Coronary artery (tissue), 2 donors: ENCODE measurements around the gene DDX20.

Source experiments
- DNase-seq: peaks from one replicate; pipeline ENCODE4 v3.0.0-alpha.2; 2017; ENCODE audit warnings: low spot score
- H3K27ac ChIP-seq, 2 donors: fragments of 200-600 bp; sonication (generic); one replicate each; pipeline ENCODE4 v1.5.1; 2016 to 2019
- H3K4me3 ChIP-seq: fragments of 200-600 bp; sonication (generic); 2 replicates; pipeline ENCODE4 v1.5.1; 2016; ENCODE audit warnings: mild to moderate bottlenecking, moderate library complexity
- TF ChIP-seq, protein P1 (sequence below): fragments of 200-600 bp; sonication (generic); IDR thresholded peaks from one replicate; pipeline ENCODE4 v1.5.1; 2019; ENCODE audit warnings: antibody characterized with exemption

Gene DDX20

DNA sequence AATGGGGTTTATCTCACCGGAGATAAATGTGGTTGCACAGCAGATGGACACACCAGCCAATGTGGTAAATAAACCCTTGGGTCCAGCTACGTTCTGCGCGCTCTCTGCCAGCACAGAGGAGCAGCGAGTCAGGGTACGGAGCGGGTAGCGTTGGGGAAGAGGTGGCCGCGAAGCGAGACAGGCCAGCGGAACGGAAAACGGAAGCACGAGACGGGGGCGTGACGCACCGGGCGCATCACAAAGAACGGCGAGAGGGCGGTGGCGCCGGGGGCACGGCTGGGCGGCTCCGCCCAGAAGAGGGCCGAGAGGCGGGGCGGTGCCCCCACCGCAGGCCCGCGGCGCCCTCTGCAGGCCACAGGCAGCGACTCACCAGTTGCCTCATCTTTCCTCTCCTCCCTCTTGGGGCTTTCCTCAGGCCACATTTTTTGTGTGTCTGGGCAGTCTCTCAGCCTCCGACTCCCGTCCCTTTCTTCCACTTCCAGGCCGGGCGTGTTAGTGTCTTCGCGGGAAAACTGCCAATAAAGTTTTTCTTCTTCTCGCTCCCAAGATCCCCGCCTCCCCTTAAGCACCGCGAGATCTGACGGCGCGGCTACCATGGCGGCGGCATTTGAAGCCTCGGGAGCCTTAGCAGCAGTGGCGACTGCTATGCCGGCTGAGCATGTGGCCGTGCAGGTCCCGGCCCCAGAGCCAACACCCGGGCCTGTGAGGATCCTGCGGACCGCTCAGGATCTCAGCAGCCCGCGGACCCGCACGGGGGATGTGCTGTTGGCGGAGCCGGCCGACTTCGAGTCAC lies at the start of gene DDX20:
Gene DDX20 (plus strand): TSS at position 571 of the 793 bp plus-strand sequence. CDS start 24 bp downstream, at position 595.
- DNase-seq, result peak; percentile 94
- H3K27ac ChIP-seq, result peak within 1 kb of the TSS; percentile 95 to 96
- H3K4me3 ChIP-seq, result peak within 1 kb of the TSS; percentile 87
- TF ChIP-seq, protein P1, sequence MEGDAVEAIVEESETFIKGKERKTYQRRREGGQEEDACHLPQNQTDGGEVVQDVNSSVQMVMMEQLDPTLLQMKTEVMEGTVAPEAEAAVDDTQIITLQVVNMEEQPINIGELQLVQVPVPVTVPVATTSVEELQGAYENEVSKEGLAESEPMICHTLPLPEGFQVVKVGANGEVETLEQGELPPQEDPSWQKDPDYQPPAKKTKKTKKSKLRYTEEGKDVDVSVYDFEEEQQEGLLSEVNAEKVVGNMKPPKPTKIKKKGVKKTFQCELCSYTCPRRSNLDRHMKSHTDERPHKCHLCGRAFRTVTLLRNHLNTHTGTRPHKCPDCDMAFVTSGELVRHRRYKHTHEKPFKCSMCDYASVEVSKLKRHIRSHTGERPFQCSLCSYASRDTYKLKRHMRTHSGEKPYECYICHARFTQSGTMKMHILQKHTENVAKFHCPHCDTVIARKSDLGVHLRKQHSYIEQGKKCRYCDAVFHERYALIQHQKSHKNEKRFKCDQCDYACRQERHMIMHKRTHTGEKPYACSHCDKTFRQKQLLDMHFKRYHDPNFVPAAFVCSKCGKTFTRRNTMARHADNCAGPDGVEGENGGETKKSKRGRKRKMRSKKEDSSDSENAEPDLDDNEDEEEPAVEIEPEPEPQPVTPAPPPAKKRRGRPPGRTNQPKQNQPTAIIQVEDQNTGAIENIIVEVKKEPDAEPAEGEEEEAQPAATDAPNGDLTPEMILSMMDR, result peak; percentile 84

DNA sequence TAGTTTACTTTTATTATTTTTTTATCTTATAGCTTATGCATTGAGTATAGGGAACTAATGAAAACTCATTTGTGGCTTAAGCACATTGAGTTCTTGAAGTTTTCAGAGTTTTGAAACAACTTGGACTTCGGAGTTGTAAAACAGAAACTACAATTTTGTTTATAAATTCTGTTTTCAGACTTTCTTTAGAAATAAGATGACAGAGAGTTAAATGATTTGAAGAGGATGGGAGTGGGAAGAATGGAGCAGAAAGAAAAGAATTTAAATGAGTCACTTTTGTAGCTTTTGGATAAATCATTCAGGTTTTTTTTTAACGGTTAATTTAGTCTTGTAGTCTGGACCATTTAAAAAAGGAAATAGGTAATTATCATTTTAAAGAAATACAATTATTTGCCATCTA lies 48.8 kb upstream of the DDX20 start:
- Histone ChIP-seq H3K27ac (no peak overlapping the region), H3K4me3 (no peak overlapping the region)
- no peak for DNase-seq
- TF ChIP-seq, protein P1, result no peak

DNA sequence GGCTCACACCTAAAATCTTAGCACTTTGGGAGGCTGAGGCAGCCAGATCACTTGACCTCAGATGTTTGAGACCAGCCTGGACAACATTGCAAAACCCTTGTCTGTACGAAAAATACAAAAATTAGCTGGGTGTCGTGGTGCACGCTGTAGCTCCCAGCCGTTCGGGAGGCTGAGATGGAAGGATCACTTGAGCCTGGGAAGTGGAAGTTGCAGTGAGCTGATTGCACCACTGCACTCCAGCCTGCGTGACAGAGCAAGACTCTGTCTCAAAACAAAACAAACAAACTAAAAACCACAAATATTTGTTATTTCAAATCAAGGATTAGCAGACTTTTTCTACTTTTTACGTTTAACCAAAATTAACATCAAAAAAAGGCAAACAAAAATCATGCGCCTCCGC lies 47.8 kb upstream of the DDX20 start:
- TF ChIP-seq, protein P1, result no peak
- H3K4me3 ChIP-seq, result no peak overlapping the region
- no peak for DNase-seq
- no peak overlapping the region for H3K27ac ChIP-seq

GRCh38 chr1:111709986-111710385 lies 45.7 kb upstream of the DDX20 start:
- Histone ChIP-seq H3K4me3 (no peak overlapping the region), H3K27ac (no peak overlapping the region)
- TF ChIP-seq, protein P1, result no peak
- DNase-seq, result no peak

DNA sequence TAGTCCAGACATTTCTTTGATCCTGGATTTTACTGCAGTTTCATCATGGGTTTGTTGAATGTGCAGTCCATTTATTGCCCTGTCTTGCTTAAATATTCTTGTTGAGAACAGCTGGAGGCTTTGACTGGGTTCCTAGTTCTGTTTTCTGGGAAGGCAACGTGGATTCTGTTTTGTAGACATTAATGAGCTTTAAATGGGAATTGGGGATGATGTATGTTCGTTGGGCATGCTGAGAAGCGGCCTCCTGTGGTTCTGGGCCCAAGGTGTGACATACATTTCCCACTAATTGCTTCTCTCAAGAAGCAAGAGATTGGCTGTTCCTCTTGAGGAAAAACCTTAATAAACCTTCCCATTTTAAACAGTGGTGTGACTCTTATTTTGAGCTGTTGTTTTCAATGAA lies 39.4 kb upstream of the DDX20 start:
- TF ChIP-seq, protein P1, result no peak
- Histone ChIP-seq H3K4me3 (no peak overlapping the region), H3K27ac (no peak overlapping the region)
- DNase-seq, result no peak

- TF ChIP-seq, protein P1, result no peak
- Histone ChIP-seq H3K27ac (no peak overlapping the region), H3K4me3 (no peak overlapping the region)
- DNase-seq, result no peak
These were observed 38.3 kb upstream of the DDX20 start for GRCh38 chr1:111717450-111717849.

GRCh38 chr1:111719135-111719534 lies 36.6 kb upstream of the DDX20 start:
- DNase-seq, result no peak
- TF ChIP-seq, protein P1, result no peak
- Histone ChIP-seq H3K4me3 (no peak overlapping the region), H3K27ac (peak overlapping the region in 1 of 2 donors; percentile 27)
